ENCODE results near the gene SIM2. TPM values are rescaled to one million over a fixed set of nuclear protein-coding genes. Genes with fewer than 3 reads are reported as not detected.

SIM2 gene
- total RNA-seq, 1 experiment from 2014 or later: 23.9 TPM

- POLR2A ChIA-PET: no interaction called here
- RAD21 ChIA-PET (ENCODE audit: low non-redundant PET in 1 of 2, low total read pairs in 2 of 2, uncharacterized antibody in 2 of 2, unreplicated experiment in 2 of 2): no interaction called here
Observed at GRCh38 chr21:36734367-36735200, 35.7 kb downstream of the SIM2 start.

More at GRCh38 chr21:36734367-36735200, 35.7 kb downstream of the SIM2 start:
- TF ChIP-seq CEBPB (IDR thresholded peaks at IDR 0.05; ENCODE audit: low read depth) (no peak), ZNF274 (IDR thresholded peaks at IDR 0.05; ENCODE audit: low read depth, low read length) (no peak), REST (IDR thresholded peaks at IDR 0.05; ENCODE audit: low read depth) (no peak)
- TF ChIP-seq, protein P1, sequence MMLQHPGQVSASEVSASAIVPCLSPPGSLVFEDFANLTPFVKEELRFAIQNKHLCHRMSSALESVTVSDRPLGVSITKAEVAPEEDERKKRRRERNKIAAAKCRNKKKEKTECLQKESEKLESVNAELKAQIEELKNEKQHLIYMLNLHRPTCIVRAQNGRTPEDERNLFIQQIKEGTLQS (IDR thresholded peaks at IDR 0.05): no peak
- Histone ChIP-seq H3K79me2 (ENCODE audit: insufficient read depth, low read length) (no peaks in the 10 kb centered on the region), H4K20me1 (ENCODE audit: insufficient read depth) (no peaks in the 10 kb centered on the region), H3K27me3 (ENCODE audit: insufficient read depth, low read length) (no peaks in the 10 kb centered on the region), H3K36me3 (ENCODE audit: control insufficient read depth in 1 of 2, insufficient read depth in 2 of 2, low read length in 2 of 2) (peaks cover 0 to 14% of the 10 kb centered on the region in 2 experiments; a peak in 2 of 4 replicates), H3K9ac (ENCODE audit: low read length) (no peak overlapping the region), H3K4me3 (replicated peaks in 1 of 2; ENCODE audit: low read depth in 1 of 2, low read length in 2 of 2) (no peak overlapping the region), H3K27ac (ENCODE audit: low read depth, low read length) (no peak overlapping the region), H3K4me2 (ENCODE audit: low read length) (no peak overlapping the region), H2AFZ (ENCODE audit: low read depth, low read length, poor library complexity, severe bottlenecking) (no peak overlapping the region), H3K9me2 (ENCODE audit: insufficient read depth) (no peaks in the 10 kb centered on the region), H3K9me3 (ENCODE audit: control insufficient read depth in 1 of 2, insufficient read depth in 1 of 2, low read depth in 1 of 2, low read length in 2 of 2) (no peaks in the 10 kb centered on the region), H3K4me1 (ENCODE audit: control insufficient read depth in 1 of 2, insufficient read depth in 2 of 2, low read length in 2 of 2) (no peaks in the 10 kb centered on the region)
- BruUV-seq (replicated peaks): no TSS peak
- intact Hi-C loops (cut with micrococcal nuclease): no loop called here
- ATAC-seq: no peak
- CTCF ChIA-PET: no interaction called here
- no peak for DNase-seq (ENCODE audit: low read depth, low spot score)
